IPS-18c (cell line): Measurements from ENCODE around the gene WTIP.
"Not testable (repeated sequence)": the region's sequence is repeated elsewhere in the genome, so short reads cannot be mapped to it uniquely, and the experiment has no call there.

ENCODE experiments used
- H3K4me3 ChIP-seq: 2 replicates; pipeline ENCODE4 v1.7.0; 2013; ENCODE audit warnings: low read depth, mild to moderate bottlenecking, low read length, moderate library complexity; ENCODE audit not compliant: insufficient read depth
- H3K9me3 ChIP-seq: one replicate; pipeline ENCODE4 v1.6.1; 2013; ENCODE audit warnings: mild to moderate bottlenecking, low read length, moderate library complexity; ENCODE audit not compliant: control insufficient read depth, insufficient read depth

Gene WTIP

GRCh38 chr19:34495416-34495815 is 13.9 kb downstream of the WTIP start:
- H3K4me3 ChIP-seq: no peak overlapping the region
- H3K9me3 ChIP-seq: no peaks in the 10 kb centered on the region

GRCh38 chr19:34497112-34497805 is 15.7 kb downstream of the WTIP start:
- H3K9me3 ChIP-seq: no peaks in the 10 kb centered on the region
- H3K4me3 ChIP-seq: no peak overlapping the region

GRCh38 chr19:34499155-34499834 is 17.7 kb downstream of the WTIP start:
- H3K9me3 ChIP-seq: no peaks in the 10 kb centered on the region
- no peak overlapping the region for H3K4me3 ChIP-seq

GRCh38 chr19:34500656-34501120 is 19.1 kb downstream of the WTIP start:
- H3K9me3 ChIP-seq: no peaks in the 10 kb centered on the region
- H3K4me3 ChIP-seq: peak overlapping the region; percentile 31; the same call in 1 of the 2 replicates

GRCh38 chr19:34501339-34502320 is 20.1 kb downstream of the WTIP start:
- Histone ChIP-seq H3K9me3 (no peaks in the 10 kb centered on the region), H3K4me3 (peak overlapping the region; percentile 6; the same call in 1 of the 2 replicates)

GRCh38 chr19:34502582-34503411 is 21.2 kb downstream of the WTIP start:
- H3K9me3 ChIP-seq: no peaks in the 10 kb centered on the region
- no peak overlapping the region for H3K4me3 ChIP-seq

GRCh38 chr19:34503531-34504272 is 22.1 kb downstream of the WTIP start:
- Histone ChIP-seq H3K9me3 (no peaks in the 10 kb centered on the region), H3K4me3 (no peak overlapping the region)

GRCh38 chr19:34504273-34504808 is 22.8 kb downstream of the WTIP start:
- H3K9me3 ChIP-seq: no peaks in the 10 kb centered on the region
- no peak overlapping the region for H3K4me3 ChIP-seq

- Histone ChIP-seq H3K4me3 (no peak overlapping the region), H3K9me3 (no peaks in the 10 kb centered on the region)
Measured at GRCh38 chr19:34504809-34505291, 23.3 kb downstream of the WTIP start.

- no peak overlapping the region for H3K4me3 ChIP-seq
- no peaks in the 10 kb centered on the region for H3K9me3 ChIP-seq
Measured at GRCh38 chr19:34505321-34506025, 23.9 kb downstream of the WTIP start.

GRCh38 chr19:34506026-34506370 is 24.4 kb downstream of the WTIP start:
- H3K4me3 ChIP-seq: no peak overlapping the region
- peaks cover 1% of the 10 kb centered on the region for H3K9me3 ChIP-seq

- peaks cover 2% of the 10 kb centered on the region for H3K9me3 ChIP-seq
- no peak overlapping the region for H3K4me3 ChIP-seq
Measured at GRCh38 chr19:34507414-34508067, 26.0 kb downstream of the WTIP start.

- no peak overlapping the region for H3K4me3 ChIP-seq
Measured at GRCh38 chr19:34508540-34508939, 27.0 kb downstream of the WTIP start.

GRCh38 chr19:34510904-34511303 is 29.3 kb downstream of the WTIP start:
- H3K4me3 ChIP-seq, H3K9me3 ChIP-seq: not testable (repeated sequence)

More at GRCh38 chr19:34508540-34508939, 27.0 kb downstream of the WTIP start:
- H3K9me3 ChIP-seq: peaks cover 2% of the 10 kb centered on the region
